HEK293 (cell line): Measurements from ENCODE around the gene DIP2A.

ENCODE experiments used
- CTCF ChIA-PET: fragments of 350-600 bp; formaldehyde crosslinking; extraction: SDS; loops from one replicate; lab custom pipeline; 2021; ENCODE audit warnings: antibody characterized with exemption; lab: Yijun Ruan, JAX
- POLR2A ChIA-PET: fragments of 300-600 bp; formaldehyde crosslinking; extraction: SDS; loops from one replicate; lab custom pipeline; 2020; ENCODE audit warnings: antibody characterized with exemption, inconsistent platforms; lab: Yijun Ruan, JAX
- H3K27ac ChIP-seq: fragments of 200-500 bp; sonication (Bioruptor generic); 2 replicates; pipeline ENCODE4 v1.5.1; 2014; ENCODE audit warnings: low read depth, low read length, control low read depth, inconsistent platforms; ENCODE audit errors: extremely low read depth
- H3K36me3 ChIP-seq, 2 experiments: fragments of 200-500 bp in 1 of 2; sonication (Bioruptor generic) in 1 of 2; 1 replicate in 1 of 2; 2 replicates in 1 of 2; pipeline ENCODE4 v1.5.1; 2014 to 2017; ENCODE audit warnings: inconsistent platforms in 2 of 2, low read length in 2 of 2; ENCODE audit not compliant: control insufficient read depth in 2 of 2, insufficient read depth in 1 of 2
- H3K4me1 ChIP-seq: fragments of 200-500 bp; sonication (Bioruptor generic); 2 replicates; pipeline ENCODE4 v1.5.1; 2014; ENCODE audit warnings: mild to moderate bottlenecking, low read length, inconsistent platforms; ENCODE audit not compliant: control insufficient read depth, insufficient read depth
- H3K4me3 ChIP-seq: 2 replicates; pipeline ENCODE4 v1.5.1; 2011; ENCODE audit warnings: low read depth, mild to moderate bottlenecking, control low read depth, low read length, moderate library complexity
- H3K9me3 ChIP-seq: fragments of 200-500 bp; sonication (Bioruptor generic); 2 replicates; pipeline ENCODE4 v1.5.1; 2014; ENCODE audit warnings: low read depth, low read length, inconsistent platforms; ENCODE audit not compliant: control insufficient read depth, insufficient read depth
- PRDM4 ChIP-seq: fragments of 450-650 bp; formaldehyde crosslinking; IDR thresholded peaks from 2 replicates; pipeline ENCODE4 v1.5.1; 2017; ENCODE audit warnings: missing biosample characterization, missing genetic modification characterization
- RBAK ChIP-seq: fragments of 450-650 bp; formaldehyde crosslinking; IDR thresholded peaks from 2 replicates; pipeline ENCODE4 v1.5.1; 2016; ENCODE audit warnings: missing biosample characterization, missing genetic modification characterization
- ZFHX2 ChIP-seq: fragments of 450-650 bp; formaldehyde crosslinking; conservative IDR thresholded peaks from 2 replicates; pipeline ENCODE4 v1.5.1; 2016; ENCODE audit warnings: missing biosample characterization, missing genetic modification characterization
- ZNF146 ChIP-seq: fragments of 450-650 bp; formaldehyde crosslinking; IDR thresholded peaks from 2 replicates; pipeline ENCODE4 v1.5.1; 2016; ENCODE audit warnings: missing biosample characterization, missing genetic modification characterization
- ZNF324 ChIP-seq: fragments of 450-650 bp; formaldehyde crosslinking; IDR thresholded peaks from 2 replicates; pipeline ENCODE4 v1.5.1; 2016; ENCODE audit warnings: missing biosample characterization, missing genetic modification characterization
- ZNF621 ChIP-seq: fragments of 450-650 bp; formaldehyde crosslinking; IDR thresholded peaks from 2 replicates; pipeline ENCODE4 v1.5.1; 2017; ENCODE audit warnings: missing biosample characterization, missing genetic modification characterization
- ZNF639 ChIP-seq: fragments of 450-650 bp; formaldehyde crosslinking; IDR thresholded peaks from 2 replicates; pipeline ENCODE4 v1.5.1; 2016; ENCODE audit warnings: missing biosample characterization, missing genetic modification characterization
- TF ChIP-seq, protein P1 (sequence below): fragments of 450-650 bp; formaldehyde crosslinking; IDR thresholded peaks from 2 replicates; pipeline ENCODE4 v1.5.1; 2016; ENCODE audit warnings: missing biosample characterization, missing genetic modification characterization, low read depth
- TF ChIP-seq, protein P2 (sequence below): fragments of 450-650 bp; formaldehyde crosslinking; IDR thresholded peaks from 2 replicates; pipeline ENCODE4 v1.5.1; 2016; ENCODE audit warnings: missing biosample characterization, missing genetic modification characterization
- TF ChIP-seq, protein P3 (sequence below): fragments of 450-650 bp; formaldehyde crosslinking; conservative IDR thresholded peaks from 2 replicates; pipeline ENCODE4 v1.5.1; 2016; ENCODE audit warnings: low read depth, missing biosample characterization, missing genetic modification characterization

Gene DIP2A

DNA sequence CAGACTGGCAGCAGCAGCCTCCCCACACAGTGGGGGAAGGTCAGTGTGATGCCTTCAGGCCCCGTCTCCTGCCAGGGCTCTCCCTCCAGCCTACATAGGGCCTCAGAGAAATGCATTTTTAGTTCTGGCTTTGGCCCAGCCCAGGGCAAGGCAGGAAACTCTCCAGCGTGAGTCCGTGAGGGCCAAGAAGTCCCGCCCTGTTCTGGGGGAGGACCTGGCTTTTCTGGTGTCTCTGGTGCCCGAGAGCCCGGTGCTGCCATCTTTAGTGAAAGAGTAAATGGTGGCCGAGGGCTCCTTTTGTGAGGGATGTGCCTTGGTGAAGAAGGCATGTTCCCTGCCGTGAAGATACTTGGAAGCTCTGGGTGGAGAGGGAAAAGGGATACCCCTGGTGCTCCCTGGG lies 14.8 kb upstream of the DIP2A start (continued):
- TF ChIP-seq, protein P1, sequence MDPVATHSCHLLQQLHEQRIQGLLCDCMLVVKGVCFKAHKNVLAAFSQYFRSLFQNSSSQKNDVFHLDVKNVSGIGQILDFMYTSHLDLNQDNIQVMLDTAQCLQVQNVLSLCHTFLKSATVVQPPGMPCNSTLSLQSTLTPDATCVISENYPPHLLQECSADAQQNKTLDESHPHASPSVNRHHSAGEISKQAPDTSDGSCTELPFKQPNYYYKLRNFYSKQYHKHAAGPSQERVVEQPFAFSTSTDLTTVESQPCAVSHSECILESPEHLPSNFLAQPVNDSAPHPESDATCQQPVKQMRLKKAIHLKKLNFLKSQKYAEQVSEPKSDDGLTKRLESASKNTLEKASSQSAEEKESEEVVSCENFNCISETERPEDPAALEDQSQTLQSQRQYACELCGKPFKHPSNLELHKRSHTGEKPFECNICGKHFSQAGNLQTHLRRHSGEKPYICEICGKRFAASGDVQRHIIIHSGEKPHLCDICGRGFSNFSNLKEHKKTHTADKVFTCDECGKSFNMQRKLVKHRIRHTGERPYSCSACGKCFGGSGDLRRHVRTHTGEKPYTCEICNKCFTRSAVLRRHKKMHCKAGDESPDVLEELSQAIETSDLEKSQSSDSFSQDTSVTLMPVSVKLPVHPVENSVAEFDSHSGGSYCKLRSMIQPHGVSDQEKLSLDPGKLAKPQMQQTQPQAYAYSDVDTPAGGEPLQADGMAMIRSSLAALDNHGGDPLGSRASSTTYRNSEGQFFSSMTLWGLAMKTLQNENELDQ = no peak

- POLR2A ChIA-PET = interaction anchor here (1.6 kb wide), 1 partner anchor 9 kb away, joined by 4 read pairs; no protein-coding TSS in a partner anchor
- H3K9me3 ChIP-seq = no peaks in the 10 kb centered on the region
- CTCF ChIA-PET = no interaction called here
Observed at GRCh38 chr21:46448108-46448507, 10.6 kb upstream of the DIP2A start.

More at GRCh38 chr21:46448108-46448507, 10.6 kb upstream of the DIP2A start:
- Histone ChIP-seq H3K27ac (no peak overlapping the region), H3K4me3 (no peak overlapping the region), H3K4me1 (no peaks in the 10 kb centered on the region), H3K36me3 (peaks cover 15 to 36% of the 10 kb centered on the region in 2 experiments)
- TF ChIP-seq, protein P2, sequence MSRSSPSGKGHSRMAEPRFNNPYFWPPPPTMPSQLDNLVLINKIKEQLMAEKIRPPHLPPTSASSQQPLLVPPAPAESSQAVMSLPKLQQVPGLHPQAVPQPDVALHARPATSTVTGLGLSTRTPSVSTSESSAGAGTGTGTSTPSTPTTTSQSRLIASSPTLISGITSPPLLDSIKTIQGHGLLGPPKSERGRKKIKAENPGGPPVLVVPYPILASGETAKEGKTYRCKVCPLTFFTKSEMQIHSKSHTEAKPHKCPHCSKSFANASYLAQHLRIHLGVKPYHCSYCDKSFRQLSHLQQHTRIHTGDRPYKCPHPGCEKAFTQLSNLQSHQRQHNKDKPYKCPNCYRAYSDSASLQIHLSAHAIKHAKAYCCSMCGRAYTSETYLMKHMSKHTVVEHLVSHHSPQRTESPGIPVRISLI = no peak
- TF ChIP-seq, protein P3, sequence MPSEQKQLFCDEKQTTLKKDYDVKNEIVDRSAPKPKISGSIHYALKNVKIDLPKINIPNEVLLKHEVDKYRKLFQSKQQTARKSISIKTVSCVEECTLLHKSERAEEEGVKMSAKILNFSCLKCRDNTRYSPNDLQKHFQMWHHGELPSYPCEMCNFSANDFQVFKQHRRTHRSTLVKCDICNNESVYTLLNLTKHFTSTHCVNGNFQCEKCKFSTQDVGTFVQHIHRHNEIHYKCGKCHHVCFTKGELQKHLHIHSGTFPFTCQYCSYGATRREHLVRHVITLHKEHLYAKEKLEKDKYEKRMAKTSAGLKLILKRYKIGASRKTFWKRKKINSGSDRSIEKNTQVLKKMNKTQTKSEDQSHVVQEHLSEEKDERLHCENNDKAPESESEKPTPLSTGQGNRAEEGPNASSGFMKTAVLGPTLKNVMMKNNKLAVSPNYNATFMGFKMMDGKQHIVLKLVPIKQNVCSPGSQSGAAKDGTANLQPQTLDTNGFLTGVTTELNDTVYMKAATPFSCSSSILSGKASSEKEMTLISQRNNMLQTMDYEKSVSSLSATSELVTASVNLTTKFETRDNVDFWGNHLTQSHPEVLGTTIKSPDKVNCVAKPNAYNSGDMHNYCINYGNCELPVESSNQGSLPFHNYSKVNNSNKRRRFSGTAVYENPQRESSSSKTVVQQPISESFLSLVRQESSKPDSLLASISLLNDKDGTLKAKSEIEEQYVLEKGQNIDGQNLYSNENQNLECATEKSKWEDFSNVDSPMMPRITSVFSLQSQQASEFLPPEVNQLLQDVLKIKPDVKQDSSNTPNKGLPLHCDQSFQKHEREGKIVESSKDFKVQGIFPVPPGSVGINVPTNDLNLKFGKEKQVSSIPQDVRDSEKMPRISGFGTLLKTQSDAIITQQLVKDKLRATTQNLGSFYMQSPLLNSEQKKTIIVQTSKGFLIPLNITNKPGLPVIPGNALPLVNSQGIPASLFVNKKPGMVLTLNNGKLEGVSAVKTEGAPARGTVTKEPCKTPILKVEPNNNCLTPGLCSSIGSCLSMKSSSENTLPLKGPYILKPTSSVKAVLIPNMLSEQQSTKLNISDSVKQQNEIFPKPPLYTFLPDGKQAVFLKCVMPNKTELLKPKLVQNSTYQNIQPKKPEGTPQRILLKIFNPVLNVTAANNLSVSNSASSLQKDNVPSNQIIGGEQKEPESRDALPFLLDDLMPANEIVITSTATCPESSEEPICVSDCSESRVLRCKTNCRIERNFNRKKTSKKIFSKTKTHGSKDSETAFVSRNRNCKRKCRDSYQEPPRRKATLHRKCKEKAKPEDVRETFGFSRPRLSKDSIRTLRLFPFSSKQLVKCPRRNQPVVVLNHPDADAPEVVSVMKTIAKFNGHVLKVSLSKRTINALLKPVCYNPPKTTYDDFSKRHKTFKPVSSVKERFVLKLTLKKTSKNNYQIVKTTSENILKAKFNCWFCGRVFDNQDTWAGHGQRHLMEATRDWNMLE = no peak
- no peak for TF ChIP-seq ZNF146 (tag by site-specific recombination)
- TF ChIP-seq ZFHX2 (tag by site-specific recombination) = no peak
- TF ChIP-seq ZNF324 (tag by site-specific recombination) = no peak
- no peak for TF ChIP-seq ZNF639
- no peak for TF ChIP-seq RBAK (tag by site-specific recombination)
- TF ChIP-seq PRDM4 (tag by site-specific recombination) = peak; percentile 74
- no peak for TF ChIP-seq ZNF621 (tag by site-specific recombination)
